K562 (cell line): ENCODE data around the gene PRR14. TPM values are rescaled to one million over a fixed set of nuclear protein-coding genes. Genes with fewer than 3 reads are reported as not detected.

ENCODE experiments used
- TBL1XR1 ChIP-seq, 2 experiments: IDR thresholded peaks; 2 replicates each; pipeline ENCODE4 v1.6.1; 2012; ENCODE audit warnings: improper control_type of control experiment in 2 of 2, low read length in 2 of 2, mild to moderate bottlenecking in 1 of 2
- ZKSCAN3 ChIP-seq: fragments of 250-450 bp; sonication (Bioruptor Pico); IDR thresholded peaks from 2 replicates; pipeline ENCODE4 v1.4.0; 2020
- polyA plus RNA-seq, 8 experiments: library from polyadenylated mRNA; depleted of rRNA in 4 of 8; stranded (reverse) in 5 of 8; unstranded in 3 of 8; fragments of >200 nt; fragmentation: Nextera tagmentation in 2 of 8; fragmentation: Illumina TruSeq in 1 of 8; extraction: Ambion mirVana in 2 of 8; extraction: Trizol in 1 of 8; gene quantifications; 2 replicates each; pipeline versions ENCODE4 v1.2.1 to v1.2.3, GENCODE V29; 2011 to 2014; ENCODE audit warnings: inconsistent platforms in 1 of 8, missing spikeins in 1 of 8
- total RNA-seq, 7 experiments: library from RNA; depleted of rRNA in 6 of 7; stranded (reverse); fragments of >200 nt in 6 of 7; fragmentation: Illumina TruSeq in 2 of 7; extraction: Trizol in 2 of 7; gene quantifications; 2 replicates each; pipeline versions ENCODE4 v1.2.1 to v1.2.3, GENCODE V29; 2011 to 2021; ENCODE audit warnings: low replicate concordance in 1 of 7
- TF ChIP-seq, protein P1 (sequence below): fragments of 200-600 bp; sonication (generic); IDR thresholded peaks from one replicate; pipeline ENCODE4 v1.6.1; 2012; ENCODE audit warnings: mild to moderate bottlenecking, low read depth, low read length, inconsistent platforms
- TF ChIP-seq, protein P2 (sequence below): sonication (generic); IDR thresholded peaks from 2 replicates; pipeline ENCODE4 v1.6.1; 2016
- TF ChIP-seq, protein P3 (sequence below): IDR thresholded peaks from 3 replicates; pipeline ENCODE4 v1.6.1; 2011; ENCODE audit warnings: borderline replicate concordance, mild to moderate bottlenecking; ENCODE audit not compliant: insufficient read length, insufficient read depth
- TF ChIP-seq, protein P4 (sequence below): fragments of 250-450 bp; sonication (Bioruptor Pico); IDR thresholded peaks from 2 replicates; pipeline ENCODE4 v1.9.0; 2021; ENCODE audit warnings: mild to moderate bottlenecking, inconsistent platforms

Gene PRR14
- total and polyA plus RNA-seq, 9 of the 15 experiments (the other 6 are each of a cell fraction or from before 2014, with no cell fraction given): 2.2 to 63.1 (median 11.5) TPM

DNA sequence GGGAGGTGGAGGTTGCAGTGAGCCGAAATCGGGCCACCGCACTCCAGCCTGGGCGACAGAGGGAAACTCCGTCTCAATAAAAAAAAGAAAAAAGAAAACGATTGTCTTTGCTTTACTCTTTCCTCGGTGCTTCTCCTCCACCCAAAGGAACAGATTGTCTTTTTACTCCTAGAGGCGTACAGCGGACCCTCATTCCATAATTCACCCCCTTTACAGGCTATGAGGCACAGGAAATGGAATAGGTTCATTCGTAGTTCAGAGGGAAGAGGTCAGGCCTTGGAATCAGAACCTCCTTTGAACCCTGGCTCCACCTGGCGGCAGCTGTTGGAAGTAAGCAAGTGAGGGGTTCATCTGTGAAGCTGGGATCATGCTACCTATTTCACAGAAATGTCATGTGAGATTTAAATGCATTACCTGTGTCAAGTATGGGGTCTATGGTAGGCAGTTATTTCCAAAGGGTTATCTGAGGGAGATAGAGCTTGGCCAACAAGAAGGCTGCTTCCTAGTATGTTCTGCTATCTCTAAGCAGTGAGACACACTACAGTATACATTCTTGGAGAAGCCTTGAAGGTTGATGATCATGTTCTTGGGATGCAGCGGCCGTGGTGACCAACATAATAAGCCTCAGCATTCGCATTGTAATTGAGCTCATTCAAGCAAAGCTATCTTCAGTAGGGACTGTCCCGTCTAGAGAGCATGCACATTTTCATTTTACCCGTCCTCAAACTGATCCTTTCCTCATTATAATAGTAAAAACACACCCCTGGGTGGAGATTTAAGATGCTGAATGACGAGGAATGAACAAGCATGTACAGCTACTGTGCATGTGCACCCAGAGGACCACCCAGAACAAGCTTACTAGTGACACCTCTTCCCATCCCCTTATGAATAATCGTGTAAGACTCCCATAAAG, 21.9 kb upstream of the PRR14 start (continued):
- TF ChIP-seq, protein P1, sequence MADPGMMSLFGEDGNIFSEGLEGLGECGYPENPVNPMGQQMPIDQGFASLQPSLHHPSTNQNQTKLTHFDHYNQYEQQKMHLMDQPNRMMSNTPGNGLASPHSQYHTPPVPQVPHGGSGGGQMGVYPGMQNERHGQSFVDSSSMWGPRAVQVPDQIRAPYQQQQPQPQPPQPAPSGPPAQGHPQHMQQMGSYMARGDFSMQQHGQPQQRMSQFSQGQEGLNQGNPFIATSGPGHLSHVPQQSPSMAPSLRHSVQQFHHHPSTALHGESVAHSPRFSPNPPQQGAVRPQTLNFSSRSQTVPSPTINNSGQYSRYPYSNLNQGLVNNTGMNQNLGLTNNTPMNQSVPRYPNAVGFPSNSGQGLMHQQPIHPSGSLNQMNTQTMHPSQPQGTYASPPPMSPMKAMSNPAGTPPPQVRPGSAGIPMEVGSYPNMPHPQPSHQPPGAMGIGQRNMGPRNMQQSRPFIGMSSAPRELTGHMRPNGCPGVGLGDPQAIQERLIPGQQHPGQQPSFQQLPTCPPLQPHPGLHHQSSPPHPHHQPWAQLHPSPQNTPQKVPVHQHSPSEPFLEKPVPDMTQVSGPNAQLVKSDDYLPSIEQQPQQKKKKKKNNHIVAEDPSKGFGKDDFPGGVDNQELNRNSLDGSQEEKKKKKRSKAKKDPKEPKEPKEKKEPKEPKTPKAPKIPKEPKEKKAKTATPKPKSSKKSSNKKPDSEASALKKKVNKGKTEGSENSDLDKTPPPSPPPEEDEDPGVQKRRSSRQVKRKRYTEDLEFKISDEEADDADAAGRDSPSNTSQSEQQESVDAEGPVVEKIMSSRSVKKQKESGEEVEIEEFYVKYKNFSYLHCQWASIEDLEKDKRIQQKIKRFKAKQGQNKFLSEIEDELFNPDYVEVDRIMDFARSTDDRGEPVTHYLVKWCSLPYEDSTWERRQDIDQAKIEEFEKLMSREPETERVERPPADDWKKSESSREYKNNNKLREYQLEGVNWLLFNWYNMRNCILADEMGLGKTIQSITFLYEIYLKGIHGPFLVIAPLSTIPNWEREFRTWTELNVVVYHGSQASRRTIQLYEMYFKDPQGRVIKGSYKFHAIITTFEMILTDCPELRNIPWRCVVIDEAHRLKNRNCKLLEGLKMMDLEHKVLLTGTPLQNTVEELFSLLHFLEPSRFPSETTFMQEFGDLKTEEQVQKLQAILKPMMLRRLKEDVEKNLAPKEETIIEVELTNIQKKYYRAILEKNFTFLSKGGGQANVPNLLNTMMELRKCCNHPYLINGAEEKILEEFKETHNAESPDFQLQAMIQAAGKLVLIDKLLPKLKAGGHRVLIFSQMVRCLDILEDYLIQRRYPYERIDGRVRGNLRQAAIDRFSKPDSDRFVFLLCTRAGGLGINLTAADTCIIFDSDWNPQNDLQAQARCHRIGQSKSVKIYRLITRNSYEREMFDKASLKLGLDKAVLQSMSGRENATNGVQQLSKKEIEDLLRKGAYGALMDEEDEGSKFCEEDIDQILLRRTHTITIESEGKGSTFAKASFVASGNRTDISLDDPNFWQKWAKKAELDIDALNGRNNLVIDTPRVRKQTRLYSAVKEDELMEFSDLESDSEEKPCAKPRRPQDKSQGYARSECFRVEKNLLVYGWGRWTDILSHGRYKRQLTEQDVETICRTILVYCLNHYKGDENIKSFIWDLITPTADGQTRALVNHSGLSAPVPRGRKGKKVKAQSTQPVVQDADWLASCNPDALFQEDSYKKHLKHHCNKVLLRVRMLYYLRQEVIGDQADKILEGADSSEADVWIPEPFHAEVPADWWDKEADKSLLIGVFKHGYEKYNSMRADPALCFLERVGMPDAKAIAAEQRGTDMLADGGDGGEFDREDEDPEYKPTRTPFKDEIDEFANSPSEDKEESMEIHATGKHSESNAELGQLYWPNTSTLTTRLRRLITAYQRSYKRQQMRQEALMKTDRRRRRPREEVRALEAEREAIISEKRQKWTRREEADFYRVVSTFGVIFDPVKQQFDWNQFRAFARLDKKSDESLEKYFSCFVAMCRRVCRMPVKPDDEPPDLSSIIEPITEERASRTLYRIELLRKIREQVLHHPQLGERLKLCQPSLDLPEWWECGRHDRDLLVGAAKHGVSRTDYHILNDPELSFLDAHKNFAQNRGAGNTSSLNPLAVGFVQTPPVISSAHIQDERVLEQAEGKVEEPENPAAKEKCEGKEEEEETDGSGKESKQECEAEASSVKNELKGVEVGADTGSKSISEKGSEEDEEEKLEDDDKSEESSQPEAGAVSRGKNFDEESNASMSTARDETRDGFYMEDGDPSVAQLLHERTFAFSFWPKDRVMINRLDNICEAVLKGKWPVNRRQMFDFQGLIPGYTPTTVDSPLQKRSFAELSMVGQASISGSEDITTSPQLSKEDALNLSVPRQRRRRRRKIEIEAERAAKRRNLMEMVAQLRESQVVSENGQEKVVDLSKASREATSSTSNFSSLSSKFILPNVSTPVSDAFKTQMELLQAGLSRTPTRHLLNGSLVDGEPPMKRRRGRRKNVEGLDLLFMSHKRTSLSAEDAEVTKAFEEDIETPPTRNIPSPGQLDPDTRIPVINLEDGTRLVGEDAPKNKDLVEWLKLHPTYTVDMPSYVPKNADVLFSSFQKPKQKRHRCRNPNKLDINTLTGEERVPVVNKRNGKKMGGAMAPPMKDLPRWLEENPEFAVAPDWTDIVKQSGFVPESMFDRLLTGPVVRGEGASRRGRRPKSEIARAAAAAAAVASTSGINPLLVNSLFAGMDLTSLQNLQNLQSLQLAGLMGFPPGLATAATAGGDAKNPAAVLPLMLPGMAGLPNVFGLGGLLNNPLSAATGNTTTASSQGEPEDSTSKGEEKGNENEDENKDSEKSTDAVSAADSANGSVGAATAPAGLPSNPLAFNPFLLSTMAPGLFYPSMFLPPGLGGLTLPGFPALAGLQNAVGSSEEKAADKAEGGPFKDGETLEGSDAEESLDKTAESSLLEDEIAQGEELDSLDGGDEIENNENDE: no peak
- TF ChIP-seq ZKSCAN3 (no peak), TBL1XR1 (IDR thresholded peaks at IDR 0.05; ENCODE audit: low read length in 2 of 2) (peak in 1 of 2 experiments; percentile 40; a peak in 1 of 4 replicates)
- TF ChIP-seq, protein P2, sequence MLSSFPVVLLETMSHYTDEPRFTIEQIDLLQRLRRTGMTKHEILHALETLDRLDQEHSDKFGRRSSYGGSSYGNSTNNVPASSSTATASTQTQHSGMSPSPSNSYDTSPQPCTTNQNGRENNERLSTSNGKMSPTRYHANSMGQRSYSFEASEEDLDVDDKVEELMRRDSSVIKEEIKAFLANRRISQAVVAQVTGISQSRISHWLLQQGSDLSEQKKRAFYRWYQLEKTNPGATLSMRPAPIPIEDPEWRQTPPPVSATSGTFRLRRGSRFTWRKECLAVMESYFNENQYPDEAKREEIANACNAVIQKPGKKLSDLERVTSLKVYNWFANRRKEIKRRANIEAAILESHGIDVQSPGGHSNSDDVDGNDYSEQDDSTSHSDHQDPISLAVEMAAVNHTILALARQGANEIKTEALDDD: no peak
- TF ChIP-seq, protein P3, sequence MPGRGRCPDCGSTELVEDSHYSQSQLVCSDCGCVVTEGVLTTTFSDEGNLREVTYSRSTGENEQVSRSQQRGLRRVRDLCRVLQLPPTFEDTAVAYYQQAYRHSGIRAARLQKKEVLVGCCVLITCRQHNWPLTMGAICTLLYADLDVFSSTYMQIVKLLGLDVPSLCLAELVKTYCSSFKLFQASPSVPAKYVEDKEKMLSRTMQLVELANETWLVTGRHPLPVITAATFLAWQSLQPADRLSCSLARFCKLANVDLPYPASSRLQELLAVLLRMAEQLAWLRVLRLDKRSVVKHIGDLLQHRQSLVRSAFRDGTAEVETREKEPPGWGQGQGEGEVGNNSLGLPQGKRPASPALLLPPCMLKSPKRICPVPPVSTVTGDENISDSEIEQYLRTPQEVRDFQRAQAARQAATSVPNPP: no peak
- TF ChIP-seq, protein P4, sequence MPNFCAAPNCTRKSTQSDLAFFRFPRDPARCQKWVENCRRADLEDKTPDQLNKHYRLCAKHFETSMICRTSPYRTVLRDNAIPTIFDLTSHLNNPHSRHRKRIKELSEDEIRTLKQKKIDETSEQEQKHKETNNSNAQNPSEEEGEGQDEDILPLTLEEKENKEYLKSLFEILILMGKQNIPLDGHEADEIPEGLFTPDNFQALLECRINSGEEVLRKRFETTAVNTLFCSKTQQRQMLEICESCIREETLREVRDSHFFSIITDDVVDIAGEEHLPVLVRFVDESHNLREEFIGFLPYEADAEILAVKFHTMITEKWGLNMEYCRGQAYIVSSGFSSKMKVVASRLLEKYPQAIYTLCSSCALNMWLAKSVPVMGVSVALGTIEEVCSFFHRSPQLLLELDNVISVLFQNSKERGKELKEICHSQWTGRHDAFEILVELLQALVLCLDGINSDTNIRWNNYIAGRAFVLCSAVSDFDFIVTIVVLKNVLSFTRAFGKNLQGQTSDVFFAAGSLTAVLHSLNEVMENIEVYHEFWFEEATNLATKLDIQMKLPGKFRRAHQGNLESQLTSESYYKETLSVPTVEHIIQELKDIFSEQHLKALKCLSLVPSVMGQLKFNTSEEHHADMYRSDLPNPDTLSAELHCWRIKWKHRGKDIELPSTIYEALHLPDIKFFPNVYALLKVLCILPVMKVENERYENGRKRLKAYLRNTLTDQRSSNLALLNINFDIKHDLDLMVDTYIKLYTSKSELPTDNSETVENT (CRISPR knock-in tag): no peak
